ENCODE data around the gene CPLANE2.

GRCh38 chr1:16252912-16253311 lies 15.9 kb upstream of the CPLANE2 start:
- TF ChIP-seq CTCF (conservative IDR thresholded peaks at IDR 0.05) (no peak), EZH2 (IDR thresholded peaks at IDR 0.05; ENCODE audit: low read depth) (no peak)
